GM19455 (cell line): ENCODE measurements around the gene UNC80.

Experiments
- ATAC-seq: cut with Tn5 transposase; IDR thresholded peaks from one replicate; pipeline ENCODE4 v1.9.1; 2021; ENCODE audit not compliant: unreplicated experiment

UNC80 gene

DNA sequence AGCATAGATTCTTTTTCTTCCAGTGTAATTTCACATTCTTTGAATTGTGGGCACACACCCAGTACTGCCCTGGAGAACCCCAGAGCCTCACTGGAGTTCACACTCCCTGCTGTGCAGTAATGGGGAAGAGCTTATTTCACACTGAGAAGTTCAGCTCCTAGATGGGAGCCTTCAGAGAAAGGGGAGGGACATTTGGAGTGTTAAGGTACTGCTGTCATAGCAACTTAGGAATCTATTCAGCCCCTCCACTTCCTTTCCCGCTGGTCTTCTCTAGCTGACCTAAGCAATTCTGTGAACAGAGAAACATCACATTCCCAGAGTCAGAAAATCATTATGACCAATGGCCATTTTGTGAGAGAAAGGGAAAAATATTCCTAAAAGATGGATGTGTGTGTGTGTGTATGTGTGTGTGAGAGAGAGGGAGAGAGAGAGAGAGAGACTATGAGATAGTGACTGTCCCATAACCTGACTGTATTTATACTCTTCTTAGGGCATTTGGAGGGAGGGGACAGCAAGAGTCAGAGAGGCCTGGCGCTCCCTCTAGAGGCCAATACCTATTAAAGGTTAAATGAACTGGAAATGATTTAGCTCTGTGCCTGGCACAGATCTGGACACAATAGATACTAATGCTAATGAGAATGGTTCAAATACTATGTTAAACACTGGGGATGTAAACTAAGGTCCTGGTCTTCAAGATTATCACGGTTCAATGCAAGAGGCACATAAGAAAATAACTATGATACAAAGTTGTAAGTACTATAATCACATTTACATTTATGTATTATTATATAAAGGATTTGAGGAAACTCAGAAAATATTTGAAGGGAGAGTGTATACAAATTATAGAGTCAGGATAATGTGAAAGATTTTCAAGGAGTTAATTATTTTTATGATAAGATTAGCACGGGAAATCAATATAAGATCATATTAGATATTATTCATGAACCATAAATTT is 189.3 kb downstream of the UNC80 start:
- ATAC-seq: peak; percentile 96

DNA sequence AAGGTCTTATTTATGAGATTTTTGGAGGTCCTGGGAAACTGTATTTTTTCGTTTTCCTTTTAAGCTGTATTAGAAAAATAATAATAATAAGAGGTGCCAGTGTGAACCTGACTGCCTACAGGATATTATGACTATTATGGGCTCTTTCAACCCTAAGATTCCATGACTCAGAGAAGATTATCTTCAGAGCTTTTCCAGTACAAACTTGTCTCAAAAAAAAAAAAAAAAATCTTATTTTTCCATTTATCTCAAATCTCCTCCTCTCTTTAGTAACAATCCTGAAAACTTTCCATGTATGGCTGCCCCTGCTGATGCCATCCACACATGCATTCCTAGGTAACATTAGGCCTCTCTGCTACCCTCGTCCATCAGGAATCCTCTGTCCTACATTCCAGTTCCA is 194.1 kb downstream of the UNC80 start:
- no peak for ATAC-seq

DNA sequence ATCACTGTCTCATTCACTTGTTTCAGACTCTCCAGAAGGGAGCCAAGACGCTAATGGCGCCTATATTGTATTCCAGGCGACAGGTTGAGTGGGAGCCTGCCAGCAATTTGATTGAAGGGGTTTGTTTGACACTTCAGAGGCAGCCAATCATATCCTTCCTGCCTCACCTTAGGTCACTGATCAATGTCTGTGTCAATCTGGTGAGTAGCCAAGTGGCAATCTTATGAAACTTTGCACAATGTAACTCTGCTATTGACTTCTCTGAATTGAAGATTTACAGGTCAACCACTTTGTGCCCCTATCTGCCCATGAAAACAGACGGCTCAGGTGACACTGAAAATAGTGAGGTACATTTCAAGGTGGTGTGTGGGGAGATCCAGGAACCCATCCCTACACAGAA is 198.1 kb downstream of the UNC80 start:
- ATAC-seq: no peak

DNA sequence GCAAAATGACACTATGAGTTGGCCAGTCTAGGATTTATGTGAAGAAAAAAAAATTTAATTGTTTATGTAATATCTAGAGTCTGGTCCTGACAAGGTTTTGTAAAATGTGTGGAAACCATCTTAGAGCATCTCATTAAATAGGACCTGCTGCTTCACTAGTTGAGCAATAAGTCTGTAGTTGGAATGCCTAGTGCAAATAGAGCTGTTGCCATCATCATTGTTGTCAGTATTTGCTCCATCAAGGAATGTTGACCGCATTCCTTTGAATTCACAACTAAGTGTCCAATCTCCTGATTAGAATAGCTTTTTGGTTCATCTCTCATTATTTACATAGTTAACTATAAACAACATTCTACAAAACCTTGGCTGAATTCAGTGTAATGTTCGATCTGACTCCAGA is 198.6 kb downstream of the UNC80 start:
- ATAC-seq: no peak

DNA sequence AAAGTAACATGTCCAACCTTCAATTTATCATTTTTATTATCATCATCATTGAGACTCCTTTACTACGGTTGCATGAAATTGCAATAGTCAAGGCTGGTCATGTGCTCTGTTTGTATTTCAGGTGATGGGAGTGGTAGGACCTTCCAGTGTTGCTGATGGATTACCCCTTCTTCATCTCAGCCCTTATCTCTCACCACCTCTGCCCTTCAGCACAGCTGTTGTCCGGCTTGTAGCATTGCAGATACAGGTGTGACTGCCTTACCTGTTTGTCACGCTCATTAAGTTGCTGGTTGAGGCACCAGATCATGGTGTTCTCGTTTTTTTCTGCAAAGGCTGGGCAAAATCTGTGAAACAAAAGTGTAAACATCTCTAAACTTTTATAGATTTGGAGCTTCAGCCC is 199.1 kb downstream of the UNC80 start:
- no peak for ATAC-seq

DNA sequence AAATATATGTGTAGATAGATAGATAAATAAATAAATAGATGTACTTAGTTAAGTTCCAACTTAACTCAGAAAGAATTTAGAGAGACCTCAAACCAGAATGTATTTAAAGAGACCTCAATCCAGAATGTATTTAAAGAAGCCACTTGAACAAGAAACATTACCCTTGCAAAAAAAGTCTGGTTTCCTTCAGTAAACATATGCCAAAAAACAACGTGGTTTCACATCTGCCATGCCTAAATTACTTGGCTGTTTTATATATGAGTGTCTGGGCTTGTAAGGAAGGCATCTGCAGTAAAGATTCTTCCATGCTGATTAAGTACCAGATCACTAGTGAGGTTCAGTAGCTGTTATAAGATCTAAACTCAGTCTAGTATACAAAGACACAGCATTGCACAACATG is 201.7 kb downstream of the UNC80 start:
- no peak for ATAC-seq

DNA sequence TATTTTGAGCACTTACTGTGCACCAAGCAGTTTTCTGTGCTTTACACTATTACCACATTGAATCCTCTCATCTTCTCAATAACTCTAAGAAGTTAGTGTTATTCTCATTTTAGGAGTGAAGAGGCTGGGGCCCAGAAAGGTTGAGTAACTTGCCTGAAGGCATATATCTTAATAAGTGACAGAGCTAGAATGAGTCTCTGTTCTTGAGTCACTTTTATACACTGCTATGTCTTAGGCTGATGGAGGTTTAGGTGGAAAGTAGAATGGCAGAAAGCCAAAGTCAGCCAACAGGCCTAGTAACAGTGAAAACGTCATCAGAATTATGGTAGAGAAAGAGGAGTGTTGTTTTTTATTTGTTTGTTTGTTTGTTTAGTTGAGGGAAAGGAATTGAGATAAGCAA is 202.9 kb downstream of the UNC80 start:
- no peak for ATAC-seq

DNA sequence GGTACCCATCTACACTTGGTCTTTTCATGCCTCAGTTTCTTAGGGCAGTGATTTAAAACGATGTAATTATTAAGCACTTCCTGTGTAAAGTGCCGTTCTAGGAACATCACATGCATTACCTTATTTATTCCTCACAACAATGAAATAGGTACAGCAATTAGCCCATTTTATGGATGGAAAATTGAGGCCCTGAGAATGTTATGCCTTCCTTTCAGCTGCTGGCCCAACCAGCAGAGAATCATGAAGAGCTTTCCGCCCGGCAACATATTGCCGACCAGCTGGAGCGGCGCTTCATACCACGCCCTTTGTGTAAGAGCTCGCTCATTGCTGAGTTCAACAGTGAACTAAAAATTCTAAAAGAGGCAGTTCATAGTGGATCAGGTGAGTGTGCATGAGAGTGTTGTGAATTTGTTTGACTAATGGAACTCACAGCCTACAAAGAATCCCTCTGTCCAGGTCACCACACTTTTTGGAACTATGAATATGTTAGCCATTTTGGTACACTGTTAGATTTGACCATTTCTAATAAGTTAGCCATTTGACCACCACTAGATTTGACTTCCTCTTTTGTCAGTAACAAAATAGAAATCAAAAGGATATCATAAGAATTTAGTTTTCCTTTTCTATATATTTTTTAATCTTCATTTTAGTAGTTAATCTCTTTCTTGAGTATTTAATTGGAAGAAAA is 205.2 kb downstream of the UNC80 start:
- ATAC-seq: no peak

DNA sequence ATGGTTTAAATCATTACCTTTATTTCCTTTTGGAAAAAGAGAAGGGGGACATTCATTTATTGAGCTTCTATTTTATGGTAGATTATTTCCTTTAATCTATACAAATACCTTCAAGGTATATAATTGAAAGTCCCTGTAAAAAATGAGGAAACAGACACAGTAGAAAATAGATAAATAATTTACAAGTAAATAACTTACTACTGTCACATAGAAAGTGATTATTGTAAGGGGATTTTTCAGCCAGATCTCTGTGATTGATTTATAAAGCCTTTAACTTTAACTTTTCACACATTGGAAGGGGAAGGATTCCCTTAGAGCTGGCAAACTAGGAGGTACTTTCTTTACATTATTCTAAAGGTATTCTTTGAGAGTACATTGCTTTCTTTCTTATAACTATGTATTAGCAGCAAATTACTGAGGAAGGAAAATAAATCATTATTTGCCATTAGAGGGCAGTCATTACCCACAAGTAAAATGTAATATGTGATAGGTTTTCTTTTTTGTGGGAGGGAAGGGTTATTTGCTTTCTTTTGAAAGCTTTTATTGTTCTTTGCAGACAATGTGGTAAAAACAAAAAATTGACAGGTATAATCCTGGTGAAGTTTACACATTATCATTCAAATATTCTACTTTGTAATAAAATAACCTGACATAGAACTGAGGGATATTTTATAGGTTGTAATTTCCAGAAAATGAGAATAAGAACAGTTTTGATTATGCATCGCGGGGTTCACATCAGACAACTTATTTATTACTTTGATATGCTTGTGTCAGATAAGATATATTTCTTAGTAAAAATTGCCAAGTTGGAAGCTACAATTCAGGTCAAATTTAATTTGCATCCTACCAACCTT is 206.0 kb downstream of the UNC80 start:
- peak; percentile 47 for ATAC-seq

DNA sequence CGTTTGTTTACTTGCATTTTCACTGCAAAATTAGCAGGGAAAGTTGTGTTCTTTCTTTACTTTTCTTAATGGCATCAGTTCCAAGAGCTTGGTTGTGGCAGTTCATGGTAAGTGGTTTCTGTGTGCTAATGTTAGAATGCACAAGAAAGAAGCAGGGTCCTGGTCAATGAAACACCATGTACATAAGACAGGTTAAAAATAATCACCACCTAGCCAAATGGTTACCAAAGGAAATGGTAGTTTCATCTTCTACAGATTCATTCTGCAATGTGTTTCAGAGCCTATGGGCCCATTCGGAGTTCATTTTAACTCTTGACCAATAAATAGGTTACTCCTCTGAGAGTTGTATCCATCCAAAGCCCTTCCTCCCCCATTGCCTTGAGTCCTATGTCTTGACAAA is 212.7 kb downstream of the UNC80 start:
- ATAC-seq: no peak

DNA sequence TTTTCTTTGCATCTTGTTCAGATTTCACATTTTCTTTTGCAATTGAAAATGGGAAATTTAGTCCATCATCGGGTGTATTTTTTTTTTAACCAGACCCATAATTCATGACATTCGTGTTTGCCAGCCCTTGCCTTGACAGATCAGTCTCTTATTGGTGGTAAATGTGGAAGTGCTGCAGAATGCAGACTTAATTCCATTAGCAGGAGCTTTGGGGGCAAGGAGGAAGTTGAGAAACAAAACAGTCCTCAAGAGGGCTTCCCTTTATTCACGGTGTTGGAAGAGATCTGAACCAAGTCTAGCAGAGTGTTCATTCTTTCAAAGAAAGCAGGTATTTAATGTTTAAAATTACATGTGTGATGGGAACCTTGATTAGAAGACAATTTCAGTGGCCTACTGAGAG is 214.2 kb downstream of the UNC80 start:
- ATAC-seq: no peak

DNA sequence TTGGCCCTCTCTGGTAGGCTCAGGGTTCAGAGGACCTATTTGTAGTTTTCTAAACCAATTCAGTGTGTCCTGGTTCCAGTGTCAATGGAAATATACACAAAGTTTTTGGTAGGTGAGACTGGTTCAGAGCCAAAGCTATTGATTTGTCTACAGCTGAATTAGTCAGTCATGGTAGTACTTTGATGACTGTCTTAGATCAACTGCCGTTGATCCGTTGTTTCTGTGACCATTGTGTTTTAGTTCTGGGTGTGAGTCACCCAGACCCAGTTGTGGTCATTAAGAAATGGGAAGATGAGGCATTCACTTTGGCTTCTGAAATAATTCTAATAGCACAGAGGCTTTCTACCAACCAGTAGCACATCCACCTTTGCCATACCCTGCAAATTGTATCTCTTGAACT is 214.8 kb downstream of the UNC80 start:
- no peak for ATAC-seq

DNA sequence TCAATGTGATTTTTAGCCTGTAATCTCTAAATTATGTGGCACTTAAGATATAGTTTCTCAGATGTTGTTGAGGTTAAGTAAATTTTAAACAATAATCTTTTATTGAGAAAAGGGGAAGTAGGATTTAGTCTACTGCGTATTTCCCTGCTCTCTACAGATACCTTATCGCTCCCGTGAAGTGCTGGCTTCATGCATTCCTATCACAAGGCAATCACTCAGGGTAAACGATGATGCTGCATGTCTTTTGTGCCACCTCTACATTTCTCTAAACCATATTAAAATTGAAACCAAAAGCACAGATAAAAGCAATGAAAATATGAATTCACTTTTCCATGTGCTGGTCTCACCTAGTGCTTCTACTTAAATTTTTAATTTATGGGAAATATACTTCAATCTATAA is 216.4 kb downstream of the UNC80 start:
- ATAC-seq: no peak

DNA sequence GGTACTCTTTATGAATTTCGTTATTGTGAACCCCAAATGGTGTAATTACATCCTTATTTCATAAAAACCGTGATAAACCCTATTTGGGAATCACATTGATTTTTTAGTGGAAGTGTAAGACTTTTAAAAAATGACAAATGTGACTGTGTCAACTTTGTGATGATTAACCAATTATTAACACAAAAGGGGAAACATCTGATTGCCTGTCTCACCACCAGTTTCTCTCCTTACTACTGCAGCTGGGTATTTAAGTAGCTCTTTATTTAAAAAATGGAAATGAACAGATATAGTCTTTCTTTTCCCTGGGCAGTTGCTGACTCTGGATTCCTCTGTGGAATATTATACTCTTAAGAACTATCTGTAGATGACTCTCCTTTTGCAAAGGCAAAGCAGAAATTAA is 219.2 kb downstream of the UNC80 start:
- no peak for ATAC-seq

DNA sequence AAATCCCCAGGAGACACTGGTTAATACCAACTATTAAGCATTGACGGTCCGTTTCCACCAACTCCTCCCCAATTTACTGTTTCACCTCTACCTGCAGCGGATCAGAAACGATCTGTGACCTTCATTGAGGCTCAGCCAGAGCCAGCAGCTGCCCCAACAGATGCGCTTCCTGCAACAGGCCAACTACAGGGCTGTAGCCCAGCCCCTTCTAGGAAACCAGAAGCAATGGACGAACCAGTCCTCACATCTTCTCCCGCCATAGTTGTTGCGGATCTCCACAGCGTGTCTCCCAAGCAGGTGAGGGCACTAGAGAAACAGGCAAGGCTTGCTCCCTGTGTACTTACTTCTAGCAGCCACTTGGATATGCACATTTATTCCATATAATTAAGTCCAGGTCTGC is 222.3 kb downstream of the UNC80 start:
- no peak for ATAC-seq

DNA sequence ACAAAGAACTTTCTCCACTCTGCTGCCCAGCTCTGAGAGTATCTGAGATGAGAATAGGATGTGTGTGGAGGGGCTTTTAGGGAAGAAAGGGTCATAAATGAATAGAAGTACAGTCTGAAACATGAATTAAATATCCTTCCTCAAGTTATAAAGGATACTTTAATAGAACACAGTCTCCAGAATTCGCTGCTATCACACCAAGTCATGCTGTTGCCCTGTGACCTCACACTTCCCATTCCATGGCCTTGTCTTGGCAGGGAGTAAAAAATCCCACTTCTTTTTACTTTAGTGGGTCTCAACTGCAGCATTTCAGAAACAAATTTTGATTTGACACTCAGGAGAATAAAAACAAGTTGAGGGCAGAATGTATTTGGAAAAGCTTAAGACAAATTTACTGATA is 227.0 kb downstream of the UNC80 start:
- no peak for ATAC-seq

DNA sequence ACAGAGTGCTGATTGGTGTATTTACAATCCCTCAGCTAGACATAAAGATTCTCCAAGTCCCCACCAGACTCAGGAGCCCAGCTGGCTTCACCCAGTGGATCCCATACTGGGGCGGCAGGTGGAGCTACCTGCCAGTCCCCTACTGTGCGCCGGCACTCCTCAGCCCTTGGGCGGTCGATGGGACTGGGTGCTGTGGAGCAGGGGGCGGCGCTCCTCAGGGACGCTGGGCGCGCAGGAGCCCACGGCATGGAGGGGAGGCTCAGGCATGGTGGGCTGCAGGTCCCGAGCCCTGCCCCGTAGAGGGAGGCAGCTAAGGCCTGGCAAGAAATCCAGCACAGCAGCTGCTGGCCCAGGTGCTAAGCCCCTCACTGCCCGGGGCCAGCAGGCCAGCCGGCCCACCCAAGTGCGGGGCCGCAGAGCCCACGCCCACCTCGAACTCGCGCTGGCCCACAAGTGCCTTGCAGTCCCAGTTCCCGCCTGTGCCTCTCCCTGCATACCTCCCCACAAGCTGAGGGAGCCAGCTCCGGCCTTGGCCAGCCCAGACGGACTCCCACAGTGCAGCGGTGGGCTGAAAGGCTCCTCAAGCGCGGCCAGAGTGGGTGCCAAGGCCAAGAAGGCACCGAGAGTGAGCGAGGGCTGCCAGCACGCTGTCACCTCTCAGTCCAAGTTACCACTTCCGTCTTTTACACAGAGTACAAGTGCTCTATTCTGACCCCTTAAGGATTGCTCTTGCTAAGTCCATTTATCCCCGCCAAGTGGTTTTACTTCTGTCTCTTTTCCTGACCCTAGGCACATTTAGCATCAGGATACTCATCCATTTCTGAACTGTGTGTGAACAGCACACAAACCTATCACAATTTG is 229.1 kb downstream of the UNC80 start:
- no peak for ATAC-seq

DNA sequence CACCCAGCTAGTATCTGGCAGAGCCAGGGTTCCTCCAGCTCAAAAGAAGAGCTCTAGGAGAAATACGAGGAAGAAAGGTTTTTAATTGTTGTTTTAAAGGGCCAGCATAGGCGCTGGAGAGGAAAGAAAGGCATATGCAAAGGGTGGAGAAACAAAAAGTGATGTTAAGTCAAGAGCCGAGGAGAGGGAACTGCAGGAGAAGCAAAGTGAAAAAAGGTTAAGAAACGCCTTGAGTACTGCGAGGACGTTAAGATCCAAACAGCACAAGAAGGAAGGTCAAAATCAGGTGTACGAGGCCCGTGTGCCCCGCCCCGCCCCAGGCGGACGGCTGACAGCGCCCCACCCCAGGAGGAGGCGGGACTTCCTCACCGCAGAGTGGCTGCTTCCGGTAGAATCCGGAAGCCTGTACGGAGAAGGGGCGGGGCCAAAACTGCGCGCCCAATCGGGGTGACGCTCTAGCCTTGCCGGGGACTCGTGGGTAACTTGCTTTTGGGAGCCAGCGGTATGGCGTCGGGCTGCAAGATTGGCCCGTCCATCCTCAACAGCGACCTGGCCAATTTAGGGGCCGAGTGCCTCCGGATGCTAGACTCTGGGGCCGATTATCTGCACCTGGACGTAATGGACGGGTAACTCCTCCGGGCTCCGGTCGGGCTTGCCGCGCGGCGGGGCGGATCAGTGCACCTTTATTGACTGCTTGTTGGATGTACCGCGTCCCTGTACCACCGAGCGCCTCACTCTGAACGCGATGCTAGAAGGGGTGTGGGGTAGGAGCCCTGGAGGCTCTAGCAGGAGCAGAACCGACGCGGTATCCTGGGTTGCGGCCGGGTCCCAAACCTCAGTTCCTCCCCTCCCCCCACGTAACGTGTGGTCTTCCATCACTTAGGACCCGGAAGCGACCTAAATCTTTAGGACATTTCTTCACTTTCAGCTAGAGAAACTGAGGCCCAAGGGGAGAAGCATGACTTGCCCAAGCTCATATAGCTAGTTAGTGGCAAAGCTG is 230.8 kb downstream of the UNC80 start, which contains the start of gene RPE:
Gene RPE (plus strand): TSS at position 481 of the 1,000 bp plus-strand sequence. CDS start 24 bp downstream, at position 505.
- peak; percentile 99 for ATAC-seq

DNA sequence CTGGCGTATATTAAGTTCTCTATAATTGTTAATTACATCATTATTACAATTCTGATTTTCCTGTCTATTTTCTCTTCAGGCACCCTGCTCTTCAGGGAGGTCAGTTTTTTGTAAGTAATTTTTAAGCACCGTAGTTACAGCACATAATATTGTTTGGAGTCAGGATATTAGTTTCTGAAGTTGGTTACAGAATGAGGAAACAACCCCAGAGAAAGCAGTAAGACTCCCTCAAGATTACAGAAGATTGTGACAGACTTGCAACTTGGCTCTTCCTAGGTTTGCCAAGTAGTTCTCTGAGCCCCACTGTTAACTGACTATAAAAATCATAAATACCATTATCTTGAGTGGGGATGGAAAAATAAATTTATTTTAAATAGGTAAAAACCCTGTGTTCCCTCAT is 231.7 kb downstream of the UNC80 start:
- no peak for ATAC-seq
